Measurements from ENCODE around the gene SPTAN1. TPM values are rescaled to one million over a fixed set of nuclear protein-coding genes. Genes with fewer than 3 reads are reported as not detected.
"Not testable (repeated sequence)": the region's sequence is repeated elsewhere in the genome, so short reads cannot be mapped to it uniquely, and the experiment has no call there.

The SPTAN1 gene
- total RNA-seq, 1 experiment from 2014 or later: 124 TPM

DNA sequence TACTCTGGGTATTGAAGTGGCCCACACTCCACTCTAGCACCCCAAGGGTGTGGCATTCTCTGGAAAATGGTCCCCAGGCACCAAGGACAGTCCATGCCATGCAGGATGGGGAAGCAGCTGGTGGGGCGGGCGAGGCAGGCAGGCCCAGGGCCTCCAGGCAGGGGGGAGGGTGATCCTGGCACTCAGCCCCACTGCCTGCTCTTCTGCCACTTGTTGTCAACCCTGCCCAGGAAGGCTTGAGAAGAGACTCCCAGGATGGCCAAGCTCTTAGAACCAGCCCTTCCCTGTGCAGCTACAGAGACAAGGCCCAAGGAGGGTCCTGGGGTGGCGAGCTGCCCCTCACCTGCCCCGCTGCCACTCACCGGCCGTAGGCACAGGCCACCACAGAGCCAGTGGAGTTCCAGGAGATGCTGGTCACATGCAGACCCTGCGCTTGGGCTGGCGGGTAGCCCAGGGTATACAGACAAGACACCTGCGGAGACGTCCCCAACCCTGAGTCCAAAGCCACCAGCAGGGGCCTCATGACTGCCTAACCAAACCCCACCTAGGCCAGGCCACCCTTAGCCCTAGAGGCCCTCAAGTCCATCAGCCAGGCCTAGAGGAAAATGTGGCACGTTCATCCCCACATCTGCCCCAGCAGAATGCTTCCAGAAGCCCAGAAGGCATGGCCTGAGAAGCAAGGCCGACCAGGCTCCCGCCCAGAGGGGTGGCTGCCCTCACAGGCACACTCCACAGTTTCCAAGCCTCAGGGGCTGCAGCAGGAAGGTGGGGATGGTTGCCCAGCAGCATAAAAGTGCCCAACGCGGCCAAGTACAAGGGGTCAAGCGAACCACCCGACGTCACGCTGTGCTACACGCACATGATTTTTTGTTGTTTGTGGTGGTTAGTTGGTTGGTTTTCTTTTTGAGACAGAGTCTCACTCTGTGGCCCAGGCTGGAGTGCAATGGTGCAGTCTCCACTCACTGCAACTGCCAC lies 84.5 kb downstream of the SPTAN1 start:
- peaks cover 17% of the 10 kb centered on the region for H3K36me3 ChIP-seq (replicated peaks; ENCODE audit: control insufficient read depth, insufficient read depth, low read length)
- no peak overlapping the region for H3K4me3 ChIP-seq (ENCODE audit: insufficient read depth, low read depth, low read length)
- H3K27me3 ChIP-seq (ENCODE audit: control insufficient read depth, insufficient read depth, low read length): no peaks in the 10 kb centered on the region

DNA sequence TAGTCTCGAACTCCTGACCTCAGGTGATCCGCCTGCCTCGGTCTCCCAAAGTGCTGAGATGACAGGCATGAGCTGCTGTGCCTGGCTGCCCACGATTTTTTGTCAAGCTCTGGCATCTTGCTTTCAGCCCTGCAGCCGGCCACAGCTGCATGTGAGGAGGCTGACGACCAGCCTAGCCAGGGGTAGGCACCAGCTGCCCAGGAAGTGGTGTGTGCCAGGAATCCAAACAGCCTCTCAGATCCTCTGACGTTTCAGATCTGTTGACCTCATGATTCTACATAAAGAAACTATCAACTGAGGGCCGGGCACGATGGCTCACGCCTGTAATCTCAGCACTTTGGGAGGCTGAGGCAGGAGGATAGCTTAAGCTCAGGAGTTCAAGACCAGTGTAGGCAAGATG lies 85.3 kb downstream of the SPTAN1 start:
- Histone ChIP-seq H3K36me3 (replicated peaks; ENCODE audit: control insufficient read depth, insufficient read depth, low read length) (peaks cover 10% of the 10 kb centered on the region), H3K4me3 (ENCODE audit: insufficient read depth, low read depth, low read length) (no peak overlapping the region), H3K27me3 (ENCODE audit: control insufficient read depth, insufficient read depth, low read length) (no peaks in the 10 kb centered on the region)
- no peak for DNase-seq

More for the DNA sequence above, 84.5 kb downstream of the SPTAN1 start:
- peak; percentile 45 for DNase-seq

DNA sequence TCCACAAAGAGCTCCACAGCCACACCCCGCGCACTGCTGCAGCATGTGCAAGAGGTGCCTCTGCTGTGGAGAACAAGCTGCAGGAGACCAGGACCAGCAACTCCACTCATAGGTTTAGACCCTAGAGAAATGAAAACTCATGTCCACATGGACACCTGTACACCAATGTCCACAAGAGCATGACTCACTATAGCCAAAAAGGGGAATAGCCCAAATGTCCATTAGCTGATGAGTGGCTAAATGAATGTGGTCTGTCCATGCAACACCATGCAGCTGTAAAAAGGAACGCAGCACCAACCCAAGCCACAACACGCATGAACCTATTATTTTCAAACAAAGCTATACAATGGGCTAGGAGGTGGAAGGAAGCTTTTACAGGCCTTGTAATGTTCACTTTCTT lies 86.2 kb downstream of the SPTAN1 start:
- Histone ChIP-seq H3K4me3 (ENCODE audit: insufficient read depth, low read depth, low read length) (no peak overlapping the region), H3K36me3 (replicated peaks; ENCODE audit: control insufficient read depth, insufficient read depth, low read length) (peaks cover 3% of the 10 kb centered on the region), H3K27me3 (ENCODE audit: control insufficient read depth, insufficient read depth, low read length) (no peaks in the 10 kb centered on the region)
- DNase-seq: no peak

DNA sequence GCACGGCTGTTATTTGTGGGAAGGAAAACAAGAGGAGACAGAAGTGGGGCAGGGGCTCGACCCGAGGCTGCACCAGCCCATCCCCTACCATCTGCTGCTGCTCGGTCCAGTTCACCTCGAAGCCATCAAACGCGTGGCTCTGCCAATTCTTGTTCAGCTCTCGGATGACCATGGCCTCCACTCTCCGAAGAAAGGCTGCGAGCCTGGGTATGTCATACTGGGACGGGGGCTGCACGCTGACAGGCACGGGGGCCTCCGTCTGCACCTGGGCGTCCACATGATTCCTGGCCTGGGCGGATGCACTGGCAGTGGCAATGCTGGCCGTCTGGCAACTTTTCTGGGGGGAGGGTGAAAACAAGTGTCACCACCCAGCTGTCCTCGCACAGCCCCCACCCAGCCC lies 88.2 kb downstream of the SPTAN1 start:
- no peak overlapping the region for H3K4me3 ChIP-seq (ENCODE audit: insufficient read depth, low read depth, low read length)
- H3K36me3 ChIP-seq (replicated peaks; ENCODE audit: control insufficient read depth, insufficient read depth, low read length): no peaks in the 10 kb centered on the region; the same call in 1 of the 2 replicates
- H3K27me3 ChIP-seq (ENCODE audit: control insufficient read depth, insufficient read depth, low read length): no peaks in the 10 kb centered on the region
- DNase-seq: no peak

DNA sequence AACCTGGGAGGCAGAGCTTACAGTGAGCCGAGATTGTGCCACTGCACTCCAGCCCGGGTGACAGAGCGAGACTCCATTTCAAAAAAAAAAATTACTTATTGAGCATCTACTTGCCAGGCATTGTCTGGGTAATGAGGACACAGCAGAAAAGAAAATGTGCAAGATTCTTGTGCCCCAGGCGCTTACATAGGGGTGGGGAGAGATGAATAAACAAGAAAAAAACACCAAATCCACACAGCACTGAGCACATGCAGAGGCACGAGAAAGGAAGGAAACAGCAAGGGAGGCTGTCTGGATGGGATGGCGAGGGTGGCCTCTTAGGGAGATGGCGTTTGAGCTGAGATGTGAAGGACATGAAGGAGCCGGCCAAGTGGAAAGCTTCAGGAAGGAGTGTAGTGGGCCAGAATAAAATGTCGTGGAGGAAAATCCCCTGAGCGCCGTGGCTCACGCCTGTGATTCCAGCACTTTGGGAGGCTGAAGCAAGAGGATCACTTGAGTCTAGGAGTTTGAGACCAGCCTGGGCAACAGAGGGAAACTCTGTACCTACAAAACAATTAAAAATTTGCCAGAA lies 90.4 kb downstream of the SPTAN1 start:
- H3K36me3 ChIP-seq (replicated peaks; ENCODE audit: control insufficient read depth, insufficient read depth, low read length): no peaks in the 10 kb centered on the region; the same call in 1 of the 2 replicates
- no peaks in the 10 kb centered on the region for H3K27me3 ChIP-seq (ENCODE audit: control insufficient read depth, insufficient read depth, low read length)
- no peak for DNase-seq
- no peak overlapping the region for H3K4me3 ChIP-seq (ENCODE audit: insufficient read depth, low read depth, low read length)

DNA sequence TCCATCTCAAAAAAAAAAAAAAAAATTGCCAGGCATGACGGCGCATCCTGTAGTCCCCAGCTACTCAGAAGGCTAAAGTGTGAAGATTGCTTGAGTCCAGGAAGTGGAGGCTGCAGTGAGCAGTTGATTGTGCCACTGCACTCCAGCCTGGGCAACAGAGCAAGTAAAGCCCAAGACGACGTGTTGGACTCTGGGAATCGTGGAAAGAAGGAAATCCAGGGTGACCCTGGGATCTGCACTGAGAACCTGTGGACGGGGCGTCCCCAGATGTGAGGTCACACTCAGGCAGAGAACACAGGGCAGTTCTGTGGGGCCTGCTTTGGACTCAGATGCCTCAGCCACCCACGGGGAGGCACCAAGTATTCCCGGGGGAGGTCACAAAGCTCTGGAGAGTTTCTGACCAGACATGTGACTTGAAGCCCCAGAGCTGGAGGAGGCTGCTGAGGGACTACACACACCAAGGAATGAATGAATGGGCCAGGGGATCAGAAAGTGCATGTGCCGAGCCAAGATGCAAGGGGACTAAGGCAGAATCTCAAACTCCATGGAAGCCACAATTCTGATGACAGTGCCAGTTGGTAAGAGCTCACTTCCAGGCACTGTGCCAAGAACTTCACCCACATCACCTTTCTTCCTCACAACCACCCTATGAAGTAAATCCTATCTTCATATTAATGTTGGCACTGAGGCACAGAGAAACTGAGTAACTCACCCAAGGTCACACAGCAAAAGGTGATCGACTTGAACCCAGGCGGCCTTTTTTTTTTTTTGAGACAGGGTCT lies 91.3 kb downstream of the SPTAN1 start:
- Histone ChIP-seq H3K4me3 (ENCODE audit: insufficient read depth, low read depth, low read length) (no peak overlapping the region), H3K36me3 (replicated peaks; ENCODE audit: control insufficient read depth, insufficient read depth, low read length) (no peaks in the 10 kb centered on the region; the same call in 1 of the 2 replicates), H3K27me3 (ENCODE audit: control insufficient read depth, insufficient read depth, low read length) (no peaks in the 10 kb centered on the region)
- no peak for DNase-seq

DNA sequence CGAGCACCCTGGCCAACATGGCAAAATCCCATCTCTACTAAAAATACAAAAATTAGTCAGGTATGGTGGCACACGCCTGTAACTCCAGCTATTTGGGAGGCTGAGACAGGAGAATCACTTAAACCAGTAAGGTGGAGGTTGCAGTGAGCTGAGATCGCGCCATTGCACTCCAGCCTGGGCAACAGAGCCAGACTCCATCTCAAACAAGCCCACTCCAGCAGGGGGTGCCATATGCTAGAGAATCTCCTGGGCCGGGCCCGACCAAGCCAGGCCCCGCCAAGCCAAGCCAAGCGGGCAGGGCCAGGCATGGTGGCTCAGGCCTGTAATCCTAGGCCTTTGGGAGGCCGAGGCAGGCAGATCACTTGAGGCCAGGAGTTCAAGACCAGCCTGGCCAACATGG lies 95.8 kb downstream of the SPTAN1 start:
- H3K36me3 ChIP-seq (replicated peaks; ENCODE audit: control insufficient read depth, insufficient read depth, low read length); H3K27me3 ChIP-seq (ENCODE audit: control insufficient read depth, insufficient read depth, low read length); H3K4me3 ChIP-seq (ENCODE audit: insufficient read depth, low read depth, low read length): not testable (repeated sequence)
- peak; percentile 78 for DNase-seq

DNA sequence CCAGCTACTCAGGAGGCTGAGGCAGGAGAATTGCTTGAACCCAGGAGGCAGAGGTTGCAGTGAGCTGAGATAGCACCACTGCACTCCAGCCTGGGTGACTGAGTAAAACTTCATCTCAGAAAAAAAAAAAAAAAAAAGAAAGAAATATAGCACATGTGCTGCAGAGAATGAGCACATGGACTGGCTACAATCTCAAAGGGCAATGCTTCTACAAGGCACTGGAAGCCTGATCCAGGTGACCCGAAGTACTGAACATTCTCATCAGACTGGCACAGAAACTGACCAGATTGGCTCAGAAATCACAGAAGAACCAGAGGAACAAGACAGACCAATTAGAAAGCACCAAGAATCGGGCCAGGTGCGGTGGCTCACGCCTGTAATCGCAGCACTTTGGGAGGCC lies 99.4 kb downstream of the SPTAN1 start:
- no peak for DNase-seq
- H3K36me3 ChIP-seq (replicated peaks; ENCODE audit: control insufficient read depth, insufficient read depth, low read length): no peaks in the 10 kb centered on the region
- no peaks in the 10 kb centered on the region for H3K27me3 ChIP-seq (ENCODE audit: control insufficient read depth, insufficient read depth, low read length)
- H3K4me3 ChIP-seq (ENCODE audit: insufficient read depth, low read depth, low read length): no peak overlapping the region

DNA sequence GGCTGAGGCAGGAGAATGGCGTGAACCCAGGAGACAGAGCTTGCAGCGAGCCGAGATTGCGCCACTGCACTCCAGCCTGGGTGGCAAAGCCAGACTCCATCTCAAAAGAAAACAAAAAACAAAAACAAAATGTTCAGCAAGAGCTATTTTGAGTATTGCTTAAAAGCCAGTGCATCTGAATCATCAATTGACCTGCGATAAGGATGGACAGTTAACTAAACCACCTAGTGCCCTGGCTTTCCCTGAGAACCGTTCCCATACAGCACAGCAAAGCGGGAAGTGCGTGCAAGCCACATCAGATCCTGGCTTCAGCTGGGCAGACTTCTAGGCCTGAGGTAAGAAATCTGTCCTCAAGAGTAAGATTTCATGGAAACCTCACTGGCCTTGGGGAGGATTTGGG lies 101.5 kb downstream of the SPTAN1 start:
- Histone ChIP-seq H3K36me3 (replicated peaks; ENCODE audit: control insufficient read depth, insufficient read depth, low read length) (no peaks in the 10 kb centered on the region), H3K27me3 (ENCODE audit: control insufficient read depth, insufficient read depth, low read length) (no peaks in the 10 kb centered on the region), H3K4me3 (ENCODE audit: insufficient read depth, low read depth, low read length) (no peak overlapping the region)
- DNase-seq: no peak

DNA sequence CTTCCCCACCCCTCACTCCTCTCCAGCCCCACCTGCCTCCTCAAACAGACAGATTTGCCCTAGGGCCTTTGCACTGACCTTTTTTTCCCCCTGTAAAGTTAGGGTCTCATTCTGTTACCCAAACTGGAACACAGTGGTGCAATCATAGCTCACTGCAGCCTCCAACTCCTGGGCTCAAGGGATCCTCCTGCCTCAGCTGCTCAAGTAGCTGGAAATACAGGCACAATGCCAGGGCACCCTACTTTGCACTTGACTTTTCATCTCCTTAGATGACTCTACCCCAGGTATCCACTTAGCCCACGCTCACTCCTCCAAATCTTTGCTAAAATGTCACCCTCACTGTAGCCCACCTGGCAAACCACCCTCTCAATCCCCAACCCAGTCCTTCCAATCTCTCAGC lies 102.1 kb downstream of the SPTAN1 start:
- Histone ChIP-seq H3K36me3 (replicated peaks; ENCODE audit: control insufficient read depth, insufficient read depth, low read length) (no peaks in the 10 kb centered on the region), H3K27me3 (ENCODE audit: control insufficient read depth, insufficient read depth, low read length) (no peaks in the 10 kb centered on the region), H3K4me3 (ENCODE audit: insufficient read depth, low read depth, low read length) (no peak overlapping the region)
- DNase-seq: no peak

DNA sequence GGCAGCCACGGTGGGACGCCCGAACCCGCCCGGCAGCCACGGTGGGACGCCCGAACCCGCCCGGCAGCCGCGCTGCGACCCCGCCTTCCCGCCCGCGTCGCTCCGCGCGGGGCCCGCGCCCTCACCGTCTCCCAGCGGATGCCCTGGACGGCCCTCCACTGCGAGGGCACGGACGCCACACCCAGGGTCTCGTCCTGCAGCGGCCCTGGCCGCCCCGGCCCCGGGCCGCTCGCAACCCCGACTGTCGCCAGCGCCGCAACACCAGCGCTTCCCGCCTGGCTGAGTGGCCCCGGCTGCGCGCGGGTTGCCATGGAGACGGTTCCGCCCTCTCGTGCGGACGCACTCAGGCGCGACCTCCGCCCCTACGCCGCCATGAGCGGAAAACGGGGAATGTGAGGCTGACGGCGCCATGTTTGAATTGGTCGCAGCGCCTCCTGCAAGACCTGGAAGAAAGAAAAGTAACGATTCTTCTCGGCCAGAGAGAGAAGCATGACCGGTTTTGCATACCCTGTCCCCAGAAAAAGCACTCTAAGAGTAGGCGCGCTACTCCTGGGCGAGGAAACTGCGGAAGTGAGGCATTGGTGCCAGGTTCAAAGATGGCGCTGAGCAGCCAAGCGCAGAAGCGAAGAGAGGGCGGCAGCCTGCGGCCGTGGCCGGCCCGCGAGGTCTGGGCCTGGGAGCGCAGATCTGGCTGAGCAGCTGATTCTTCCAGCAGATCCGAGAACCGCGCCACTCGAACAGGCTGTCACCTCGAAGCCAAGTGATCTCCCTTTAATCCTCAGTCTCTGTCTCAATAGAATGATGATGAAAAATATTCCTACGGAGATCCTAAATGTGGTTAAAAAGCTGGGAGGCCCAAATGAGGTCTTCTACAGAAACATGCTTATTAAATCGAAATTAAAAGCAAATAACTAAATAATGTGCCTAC lies 104.3 kb downstream of the SPTAN1 start, which contains the start of gene DYNC2I2:
Gene DYNC2I2 (minus strand): TSS at position 432 of the 928 bp plus-strand sequence. CDS start 121 bp downstream, at position 311.
- H3K36me3 ChIP-seq (replicated peaks; ENCODE audit: control insufficient read depth, insufficient read depth, low read length): no peaks in the 10 kb centered on the region

DNA sequence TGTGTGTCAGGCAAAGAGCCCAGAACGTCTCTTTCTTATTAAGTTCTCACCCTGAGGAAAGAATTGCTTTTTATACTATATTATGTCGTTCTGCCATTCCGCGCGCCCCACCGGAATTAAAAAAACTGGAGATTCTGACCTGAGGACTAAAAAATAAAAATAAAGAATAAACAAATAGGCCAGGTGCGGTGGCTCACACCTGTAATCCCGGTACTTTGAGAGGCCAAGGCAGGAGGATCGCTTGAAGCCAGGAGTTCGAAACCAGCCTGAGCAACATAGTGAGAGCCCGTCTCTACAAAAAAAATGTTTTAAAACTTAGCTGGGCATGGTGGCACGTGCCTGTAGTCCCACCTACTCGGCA lies 104.9 kb downstream of the SPTAN1 start:
- H3K27me3 ChIP-seq (ENCODE audit: control insufficient read depth, insufficient read depth, low read length): no peaks in the 10 kb centered on the region
- DNase-seq: no peak
- no peaks in the 10 kb centered on the region for H3K36me3 ChIP-seq (replicated peaks; ENCODE audit: control insufficient read depth, insufficient read depth, low read length)
- H3K4me3 ChIP-seq (ENCODE audit: insufficient read depth, low read depth, low read length): no peak overlapping the region; the same call in 1 of the 2 replicates

More for the DNA sequence above, 104.3 kb downstream of the SPTAN1 start, which contains the start of gene DYNC2I2:
- peak; percentile 99 for DNase-seq
- H3K27me3 ChIP-seq (ENCODE audit: control insufficient read depth, insufficient read depth, low read length): no peaks in the 10 kb centered on the region
- H3K4me3 ChIP-seq (ENCODE audit: insufficient read depth, low read depth, low read length): peak within 1 kb of the TSS; percentile 70

DNA sequence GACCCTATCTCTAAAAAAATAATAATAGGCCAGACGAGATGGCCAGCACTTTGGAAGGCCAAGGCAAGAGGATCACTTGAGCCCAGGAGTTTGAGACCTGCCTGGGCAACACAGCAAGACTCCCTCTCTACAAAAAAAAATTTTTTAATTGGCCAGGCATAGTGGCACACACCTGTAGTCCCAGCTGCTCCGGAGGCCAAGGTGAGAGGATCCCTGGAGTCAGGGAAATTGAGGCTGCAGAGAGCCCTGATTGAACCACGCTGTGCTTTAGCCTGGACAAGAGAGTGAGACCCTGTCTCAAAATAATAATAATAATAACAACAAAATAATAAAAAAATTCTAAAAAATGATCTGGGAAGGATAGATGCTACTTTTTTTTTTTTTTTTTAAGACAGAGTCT lies 105.4 kb downstream of the SPTAN1 start:
- DNase-seq: no peak
- Histone ChIP-seq H3K27me3 (ENCODE audit: control insufficient read depth, insufficient read depth, low read length) (no peaks in the 10 kb centered on the region), H3K4me3 (ENCODE audit: insufficient read depth, low read depth, low read length) (no peak overlapping the region), H3K36me3 (replicated peaks; ENCODE audit: control insufficient read depth, insufficient read depth, low read length) (no peaks in the 10 kb centered on the region)
